Uterus (tissue), 4 donors: ENCODE data around the gene VPS26C. TPM values are rescaled to one million over a fixed set of nuclear protein-coding genes. Genes with fewer than 3 reads are reported as not detected.

Experiments
- DNase-seq, 2 donors: peaks; one replicate each; pipeline ENCODE4 v3.0.0-alpha.2; 2019 to 2020
- H3K27ac ChIP-seq, 2 donors: fragments of 200-600 bp; sonication (generic); 1 replicate in 1 of 2; 2 replicates in 1 of 2; pipeline ENCODE4 v1.5.1; 2016 to 2018
- H3K27me3 ChIP-seq, 2 donors: fragments of 200-600 bp; sonication (generic); one replicate each; pipeline ENCODE4 v1.5.1; 2018 to 2019; ENCODE audit warnings: control low read depth in 1 of 2
- H3K36me3 ChIP-seq, 2 donors: fragments of 200-600 bp; sonication (generic); one replicate each; pipeline ENCODE4 v1.5.1; 2019; ENCODE audit warnings: control low read depth in 1 of 2
- H3K4me1 ChIP-seq, 2 donors: fragments of 200-600 bp; sonication (generic); one replicate each; pipeline ENCODE4 v1.5.1; 2018 to 2019; ENCODE audit warnings: control low read depth in 1 of 2
- H3K4me3 ChIP-seq, 2 donors: fragments of 200-600 bp; sonication (generic); 1 replicate in 1 of 2; 2 replicates in 1 of 2; pipeline ENCODE4 v1.5.1; 2018 to 2019; ENCODE audit warnings: mild to moderate bottlenecking in 1 of 2
- H3K9me3 ChIP-seq, 2 donors: fragments of 200-600 bp; sonication (generic); one replicate each; pipeline ENCODE4 v1.5.1; 2019; ENCODE audit warnings: control low read depth in 1 of 2
- POLR2A ChIP-seq, 2 donors: fragments of 450-650 bp; IDR thresholded peaks; one replicate each; pipeline ENCODE4 v1.6.1; 2016; ENCODE audit warnings: antibody characterized with exemption in 2 of 2, mild to moderate bottlenecking in 1 of 2, moderate library complexity in 1 of 2
- intact Hi-C: fragments of 100-400 bp; cut with DNase I; formaldehyde crosslinking; loops from one replicate; pipeline ENCODE4 v1.15.1; 2023; ENCODE audit warnings: low total_unique reads
- total RNA-seq, 4 donors: library from RNA; depleted of rRNA in 3 of 4; stranded (reverse); fragments of >200 nt in 3 of 4; gene quantifications; one replicate each; pipeline versions ENCODE4 v1.1.0 to v1.2.4, GENCODE V29; 2014 to 2023
- TF ChIP-seq, protein P1 (sequence below), 4 experiments: fragments of 200-600 bp in 2 of 4; fragments of 450-650 bp in 2 of 4; sonication (generic) in 2 of 4; IDR thresholded peaks; one replicate each; pipeline ENCODE4 v1.5.1; 2016 to 2019; ENCODE audit warnings: antibody characterized with exemption in 4 of 4, mild to moderate bottlenecking in 2 of 4, moderate library complexity in 1 of 4
- donor health status: DM: yes; HTN: yes; CAD: no.

VPS26C gene
- total RNA-seq, 4 donors from 2014 or later = 44.8 to 179 (median 56.0) TPM

DNA sequence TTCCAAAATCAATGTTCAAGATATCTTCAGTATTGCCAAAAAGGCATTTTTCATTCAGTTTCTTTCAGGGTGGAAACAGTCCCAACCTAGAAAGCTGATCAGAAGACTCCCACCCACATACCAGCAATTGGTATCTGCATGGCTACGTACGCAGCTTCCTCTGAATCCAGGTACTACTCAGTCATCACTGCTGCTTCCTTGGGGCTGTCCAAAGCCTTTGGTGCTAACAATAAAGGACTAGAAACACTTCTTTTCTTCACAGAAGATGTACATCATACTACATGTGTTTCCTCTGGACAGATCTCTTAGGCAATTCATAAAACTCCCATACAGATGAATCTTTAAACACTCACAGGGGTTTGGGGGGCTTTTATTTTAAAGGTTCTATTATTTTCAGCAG lies 29.8 kb downstream of the VPS26C start:
- Histone ChIP-seq H3K4me1 (no peaks in the 10 kb centered on the region), H3K27ac (no peak overlapping the region), H3K36me3 (no peaks in the 10 kb centered on the region), H3K27me3 (no peaks in the 10 kb centered on the region), H3K4me3 (no peak overlapping the region), H3K9me3 (no peaks in the 10 kb centered on the region)
- TF ChIP-seq, protein P1, sequence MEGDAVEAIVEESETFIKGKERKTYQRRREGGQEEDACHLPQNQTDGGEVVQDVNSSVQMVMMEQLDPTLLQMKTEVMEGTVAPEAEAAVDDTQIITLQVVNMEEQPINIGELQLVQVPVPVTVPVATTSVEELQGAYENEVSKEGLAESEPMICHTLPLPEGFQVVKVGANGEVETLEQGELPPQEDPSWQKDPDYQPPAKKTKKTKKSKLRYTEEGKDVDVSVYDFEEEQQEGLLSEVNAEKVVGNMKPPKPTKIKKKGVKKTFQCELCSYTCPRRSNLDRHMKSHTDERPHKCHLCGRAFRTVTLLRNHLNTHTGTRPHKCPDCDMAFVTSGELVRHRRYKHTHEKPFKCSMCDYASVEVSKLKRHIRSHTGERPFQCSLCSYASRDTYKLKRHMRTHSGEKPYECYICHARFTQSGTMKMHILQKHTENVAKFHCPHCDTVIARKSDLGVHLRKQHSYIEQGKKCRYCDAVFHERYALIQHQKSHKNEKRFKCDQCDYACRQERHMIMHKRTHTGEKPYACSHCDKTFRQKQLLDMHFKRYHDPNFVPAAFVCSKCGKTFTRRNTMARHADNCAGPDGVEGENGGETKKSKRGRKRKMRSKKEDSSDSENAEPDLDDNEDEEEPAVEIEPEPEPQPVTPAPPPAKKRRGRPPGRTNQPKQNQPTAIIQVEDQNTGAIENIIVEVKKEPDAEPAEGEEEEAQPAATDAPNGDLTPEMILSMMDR (IDR thresholded peaks at IDR 0.05) = no peak
- TF ChIP-seq POLR2A (IDR thresholded peaks at IDR 0.05) = no peak
- intact Hi-C loops = no loop called here
- DNase-seq = no peak

DNA sequence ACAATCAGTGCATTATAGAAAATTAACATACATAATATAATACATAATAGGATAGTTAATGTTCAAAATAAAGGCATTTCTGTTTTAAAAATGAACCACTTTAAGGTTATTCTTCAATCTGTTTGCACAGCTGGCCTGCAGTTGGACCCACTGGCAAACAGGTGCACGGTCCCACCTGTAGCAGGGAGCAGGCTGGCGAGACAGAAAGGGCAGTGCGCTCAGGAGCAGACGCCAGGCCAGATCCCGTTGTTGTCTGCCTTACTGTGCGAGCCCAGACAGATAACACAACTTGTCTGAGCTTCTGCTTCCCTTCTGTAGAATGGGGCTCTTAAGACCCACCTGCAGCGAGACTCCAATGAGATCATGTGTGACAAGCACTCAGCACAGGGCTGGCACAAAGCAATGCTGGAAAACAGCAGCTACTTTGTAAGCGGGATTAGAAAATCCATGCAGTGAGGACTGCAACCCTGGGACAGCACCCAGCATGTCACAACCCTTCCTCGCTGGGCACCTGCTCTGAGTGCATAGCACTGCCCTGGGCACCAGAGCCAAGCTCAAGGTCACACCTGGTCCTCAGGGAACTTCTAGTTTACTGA lies 33.5 kb downstream of the VPS26C start:
- H3K27me3 ChIP-seq = no peaks in the 10 kb centered on the region
- no peaks in the 10 kb centered on the region for H3K36me3 ChIP-seq
- intact Hi-C loops = no loop called here
- DNase-seq = no peak
- no peaks in the 10 kb centered on the region for H3K4me1 ChIP-seq
- no peak for TF ChIP-seq POLR2A (IDR thresholded peaks at IDR 0.05)
- TF ChIP-seq, protein P1 (IDR thresholded peaks at IDR 0.05) = no peak
- H3K4me3 ChIP-seq = no peak overlapping the region
- no peaks in the 10 kb centered on the region for H3K9me3 ChIP-seq
- no peak overlapping the region for H3K27ac ChIP-seq

- no peak for DNase-seq
- H3K36me3 ChIP-seq = no peaks in the 10 kb centered on the region
- no peaks in the 10 kb centered on the region for H3K27me3 ChIP-seq
- TF ChIP-seq, protein P1 (IDR thresholded peaks at IDR 0.05) = no peak
- no peak for TF ChIP-seq POLR2A (IDR thresholded peaks at IDR 0.05)
- H3K4me1 ChIP-seq = no peaks in the 10 kb centered on the region
- no peak overlapping the region for H3K27ac ChIP-seq
- H3K4me3 ChIP-seq = no peak overlapping the region
- no peaks in the 10 kb centered on the region for H3K9me3 ChIP-seq
- intact Hi-C loops = no loop called here
Measured at GRCh38 chr21:37232274-37233018, 34.7 kb downstream of the VPS26C start.

DNA sequence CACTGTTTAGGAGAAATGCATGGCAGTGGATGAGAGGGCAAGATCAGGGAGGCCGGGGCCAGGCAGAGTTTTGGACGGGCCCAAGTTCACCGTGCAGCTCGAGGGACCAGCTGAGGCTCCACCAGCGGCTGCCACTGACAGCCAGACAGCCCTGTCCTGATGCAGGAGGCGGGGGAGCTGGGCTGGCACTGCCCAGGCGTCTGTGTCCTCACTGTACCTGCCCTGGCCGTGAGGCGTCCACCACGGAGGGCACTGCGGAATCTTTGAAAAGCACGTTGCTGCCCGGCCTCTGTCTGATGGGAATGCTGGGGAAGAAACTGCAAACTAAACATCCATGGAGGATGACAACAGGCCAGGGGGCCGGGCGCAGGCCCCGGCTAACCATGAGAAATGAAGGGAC lies 35.5 kb downstream of the VPS26C start:
- TF ChIP-seq POLR2A (IDR thresholded peaks at IDR 0.05) = no peak
- TF ChIP-seq, protein P1 (IDR thresholded peaks at IDR 0.05) = no peak
- no peaks in the 10 kb centered on the region for H3K36me3 ChIP-seq
- H3K4me3 ChIP-seq = no peak overlapping the region
- DNase-seq = no peak
- intact Hi-C loops = no loop called here
- no peaks in the 10 kb centered on the region for H3K4me1 ChIP-seq
- H3K27ac ChIP-seq = no peak overlapping the region
- H3K27me3 ChIP-seq = no peaks in the 10 kb centered on the region
- H3K9me3 ChIP-seq = no peaks in the 10 kb centered on the region

DNA sequence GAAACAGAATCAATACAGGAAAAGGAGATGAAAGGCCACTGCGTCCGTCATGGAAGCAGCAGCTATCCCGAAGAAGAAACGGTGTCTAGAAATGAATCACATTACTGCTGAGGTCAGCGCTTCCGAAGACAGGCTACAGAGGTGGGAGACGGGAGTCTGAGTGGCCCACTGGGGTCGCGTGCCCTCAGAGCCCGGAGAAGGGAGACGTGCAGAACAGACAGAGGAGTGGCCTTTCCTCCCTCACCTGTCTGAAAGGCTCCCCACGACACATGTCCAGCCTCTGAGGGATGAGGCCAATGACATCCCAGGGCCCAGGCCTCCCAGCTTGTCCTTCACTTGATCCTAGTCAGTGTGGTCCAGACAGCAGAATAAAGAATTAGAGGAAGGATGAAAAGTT lies 35.9 kb downstream of the VPS26C start:
- no peak overlapping the region for H3K4me3 ChIP-seq
- no peaks in the 10 kb centered on the region for H3K4me1 ChIP-seq
- H3K36me3 ChIP-seq = no peaks in the 10 kb centered on the region
- no peak for DNase-seq
- no peak overlapping the region for H3K27ac ChIP-seq
- TF ChIP-seq POLR2A (IDR thresholded peaks at IDR 0.05) = no peak
- TF ChIP-seq, protein P1 (IDR thresholded peaks at IDR 0.05) = no peak
- no peaks in the 10 kb centered on the region for H3K9me3 ChIP-seq
- no peaks in the 10 kb centered on the region for H3K27me3 ChIP-seq
- intact Hi-C loops = no loop called here
